T1000 (cell line): ENCODE measurements around the gene AUTS2.

Source experiments
- DNase-seq: peaks from one replicate; lab custom pipeline; 2025; ENCODE audit warnings: mixed read lengths; lab: John Stamatoyannopoulos, UW

Gene AUTS2

DNA sequence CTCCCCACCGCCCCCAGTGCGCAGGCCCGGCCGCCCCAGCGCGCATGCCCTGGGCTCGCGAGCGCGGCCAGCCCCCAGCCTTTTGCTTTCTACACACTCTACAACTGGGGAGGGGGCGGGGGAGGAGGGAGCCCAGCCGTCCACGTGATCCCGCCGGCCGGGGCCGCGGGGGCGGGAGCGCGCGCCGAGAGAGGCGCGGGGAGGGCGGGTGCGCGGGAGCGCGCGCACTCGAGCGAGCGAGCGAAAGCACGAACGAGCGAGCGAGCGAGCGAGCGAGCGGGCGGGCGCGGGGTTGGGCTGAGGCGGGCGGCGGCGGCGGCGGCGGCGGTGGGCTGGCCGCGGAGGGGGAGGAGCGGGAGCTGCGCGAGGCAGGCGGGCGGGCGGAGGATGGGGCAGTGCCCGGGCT, at the start of gene AUTS2:
TSS of gene AUTS2 (plus strand) at position 395 of the 406 bp plus-strand sequence. CDS start 1,179 bp downstream, outside the sequence.
- peak; percentile 61 for DNase-seq

DNA sequence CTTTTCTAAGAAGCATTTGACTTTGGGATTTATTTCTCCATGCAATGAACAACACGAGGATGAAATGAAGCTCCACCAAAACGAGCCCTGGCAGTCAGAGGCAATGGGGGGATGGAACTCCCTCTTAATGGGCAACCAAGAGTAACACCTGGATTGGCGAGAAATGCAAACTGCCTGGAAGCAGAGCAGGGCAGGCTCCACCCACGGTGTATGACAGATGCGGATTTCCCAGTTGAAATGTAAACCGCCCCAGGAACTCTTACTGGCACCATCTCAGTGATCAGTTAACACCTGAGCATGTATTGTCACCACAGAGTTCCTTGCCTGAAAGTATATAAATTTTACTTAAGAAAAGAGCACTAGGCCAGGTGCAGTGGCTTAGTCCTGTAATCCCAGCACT, 47.3 kb upstream of the AUTS2 start:
- DNase-seq, result no peak

DNA sequence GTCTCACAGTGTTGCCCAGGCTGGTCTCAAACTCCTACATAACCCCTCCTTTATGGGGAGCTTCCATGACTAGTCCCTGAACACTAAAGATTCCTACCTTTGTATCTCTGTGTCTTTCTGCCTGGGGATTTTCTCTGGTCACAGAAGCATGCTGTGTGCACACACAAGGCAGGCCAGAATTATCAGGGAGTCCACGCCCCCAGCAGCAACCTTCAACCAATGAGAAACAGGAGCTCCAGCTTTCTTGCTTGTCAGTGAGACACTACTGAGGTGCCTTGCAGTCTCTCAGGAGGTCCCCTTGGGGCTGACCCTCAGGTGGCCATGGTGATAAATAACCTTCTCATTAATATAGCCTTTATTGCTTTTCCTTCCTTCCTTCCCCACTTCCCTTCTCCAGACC, 45.1 kb upstream of the AUTS2 start:
- no peak for DNase-seq

GRCh38 chr7:69561266-69561960, 36.9 kb upstream of the AUTS2 start:
- DNase-seq, result no peak

DNA sequence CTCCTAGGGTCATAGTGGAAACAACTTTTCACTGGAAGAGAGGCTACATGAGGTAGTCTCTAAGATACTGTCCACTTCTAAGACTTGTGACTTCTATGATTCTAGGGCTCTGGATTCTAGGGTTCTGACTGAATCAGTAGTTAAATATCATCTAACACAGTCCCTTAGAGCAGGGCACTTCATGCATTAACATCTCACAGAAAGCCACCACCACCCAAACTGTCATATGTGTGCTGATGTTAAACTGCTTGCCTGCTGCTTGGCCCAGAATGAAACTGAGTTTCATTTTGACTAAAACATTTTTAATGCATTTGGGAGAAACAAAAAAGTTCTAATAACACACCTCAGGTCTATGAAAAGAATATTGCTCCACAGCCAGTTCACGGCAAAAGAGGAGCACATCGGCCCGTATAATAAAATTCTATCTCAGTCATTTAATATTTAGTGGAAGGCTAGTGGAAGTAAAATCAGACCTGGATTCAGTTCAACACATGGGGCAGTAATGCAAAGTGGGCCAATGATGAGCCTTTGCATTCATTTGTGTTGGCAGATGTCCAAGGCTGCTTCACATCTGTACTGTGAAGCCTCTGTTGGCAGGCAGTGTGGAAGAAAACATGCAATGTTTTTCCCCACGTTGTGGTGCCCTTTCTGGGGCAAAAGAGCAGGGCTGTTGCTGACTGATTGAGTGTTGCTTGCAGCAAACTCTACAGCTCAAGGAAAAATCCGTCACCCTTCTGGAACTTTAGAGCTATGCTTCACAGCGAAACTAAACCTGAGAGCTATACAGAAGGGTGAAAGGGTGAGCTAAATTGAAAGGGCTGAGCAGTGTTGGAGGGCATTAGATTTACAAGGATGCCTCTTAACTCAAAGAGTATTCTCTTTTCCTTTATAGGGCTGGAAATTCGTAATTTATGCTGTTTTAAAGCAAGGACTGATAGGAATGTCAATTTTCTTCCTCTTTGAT, 33.5 kb upstream of the AUTS2 start:
- DNase-seq, result no peak

DNA sequence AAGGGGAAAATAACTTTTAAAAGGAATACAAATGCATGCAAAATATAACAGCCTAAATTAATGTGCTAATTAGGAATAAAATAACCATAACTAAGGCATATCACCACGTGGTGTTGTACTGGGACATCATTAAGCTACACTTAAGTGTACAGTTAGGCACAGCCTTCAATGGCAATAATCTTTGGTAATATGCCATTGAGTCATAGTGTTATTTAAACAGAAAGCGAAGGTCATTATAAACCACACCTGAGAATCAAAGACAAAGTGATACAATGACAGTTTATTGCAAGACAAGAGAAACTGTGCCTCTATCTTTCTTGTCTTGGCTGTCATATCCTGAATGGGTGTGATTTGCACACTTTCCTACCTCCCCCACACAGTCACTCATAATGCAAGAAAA, 30.5 kb upstream of the AUTS2 start:
- DNase-seq, result no peak

- DNase-seq, result no peak
These were observed 30.0 kb upstream of the AUTS2 start for GRCh38 chr7:69568266-69568665.

DNA sequence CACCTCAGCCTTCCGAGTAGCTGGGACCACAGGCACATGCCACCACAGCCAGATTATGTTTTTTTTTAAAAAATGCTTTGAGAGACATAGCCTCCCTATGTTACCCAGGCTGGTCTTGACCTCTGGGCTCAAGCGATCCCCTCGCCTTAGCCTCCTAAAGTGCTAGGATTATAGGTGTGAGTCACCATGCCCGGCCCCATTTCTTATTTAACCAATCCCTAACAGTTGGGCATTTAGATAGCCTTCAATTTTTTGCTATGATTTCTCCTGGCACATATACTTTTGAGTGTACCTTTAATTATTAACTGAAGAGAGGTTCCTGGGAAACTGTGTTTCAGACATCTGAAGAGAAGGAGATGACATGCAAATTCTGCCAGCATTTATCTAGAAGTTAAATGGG, 22.6 kb upstream of the AUTS2 start:
- no peak for DNase-seq

GRCh38 chr7:69577221-69577620, 21.1 kb upstream of the AUTS2 start:
- DNase-seq, result no peak

DNA sequence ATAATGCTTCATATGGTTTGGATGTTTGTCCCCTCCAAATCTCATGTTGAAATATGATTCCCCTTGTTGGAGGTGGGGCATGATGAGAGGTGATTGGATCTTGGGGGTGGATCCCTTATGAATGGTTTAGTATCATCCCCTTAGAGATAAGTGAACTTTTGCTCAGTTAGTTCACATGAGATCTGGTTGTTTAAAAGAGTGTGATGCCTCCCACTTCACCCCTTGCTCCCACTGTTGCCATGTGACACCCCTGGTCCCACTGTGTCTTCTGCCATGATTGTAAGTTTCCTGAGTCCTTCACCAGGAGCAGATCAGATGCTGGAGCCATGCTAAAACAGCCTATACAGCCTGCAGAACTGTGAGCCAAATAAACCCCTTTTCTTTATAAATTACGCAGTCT, 13.1 kb upstream of the AUTS2 start:
- DNase-seq, result no peak

DNA sequence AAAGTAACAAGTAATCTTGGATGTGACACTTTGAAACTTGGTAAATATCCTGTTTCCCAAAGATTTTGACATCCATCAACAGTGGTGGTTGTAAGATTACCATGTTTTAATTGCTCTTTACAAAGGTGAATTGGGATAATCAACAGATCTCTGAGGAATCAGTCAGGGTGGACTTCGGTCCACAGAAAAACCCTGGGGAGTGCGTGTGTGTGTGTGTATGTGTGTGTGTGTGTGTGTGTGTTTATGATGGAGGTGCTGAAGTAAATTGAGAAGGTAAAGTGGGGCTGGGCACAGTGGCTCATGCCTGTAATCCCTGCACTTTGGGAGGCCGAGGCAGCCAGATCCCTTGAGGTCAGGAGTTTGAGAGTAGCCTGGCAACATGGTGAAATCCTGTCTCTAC, 12.0 kb upstream of the AUTS2 start:
- DNase-seq, result no peak

GRCh38 chr7:69588773-69589172, 9.5 kb upstream of the AUTS2 start:
- no peak for DNase-seq

DNA sequence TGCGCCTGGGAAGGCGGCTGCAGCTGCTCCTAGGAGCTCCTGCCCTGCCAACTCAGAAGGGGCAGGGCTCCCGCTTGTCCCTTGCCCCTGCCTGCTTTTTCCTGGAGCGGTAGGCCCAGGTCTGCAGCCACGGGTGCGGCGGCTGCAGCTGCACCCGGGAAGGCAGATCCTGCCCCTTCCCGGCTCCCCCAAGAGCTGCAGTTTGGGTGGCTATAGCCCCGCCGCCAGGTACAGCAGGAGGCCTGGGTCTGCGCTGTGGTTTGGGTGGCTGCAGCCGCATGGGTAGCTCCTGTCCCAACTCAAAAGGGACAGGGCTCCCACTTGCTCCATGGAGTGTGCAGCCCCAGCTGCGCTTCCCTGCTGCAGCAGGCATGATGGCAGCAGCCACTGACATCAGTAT, 6.5 kb upstream of the AUTS2 start:
- DNase-seq, result no peak

DNA sequence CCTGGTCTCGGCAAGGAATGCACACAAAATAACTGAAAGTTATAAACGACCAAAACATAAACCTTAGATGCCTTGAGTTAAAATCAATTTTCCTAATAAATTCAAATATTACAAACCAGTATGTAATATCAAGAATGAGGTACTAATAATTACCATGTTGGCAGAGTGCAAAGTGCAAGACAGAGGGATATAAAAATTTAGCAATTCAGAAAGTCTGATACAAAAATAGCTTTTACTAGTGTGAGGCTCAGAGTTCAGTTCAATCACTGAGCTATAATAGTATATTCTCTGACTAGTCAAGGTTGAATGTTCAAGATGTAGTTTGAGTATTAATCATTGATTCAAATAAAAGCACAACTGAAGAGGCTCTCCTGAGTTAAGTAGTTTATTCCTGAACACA, 4.8 kb upstream of the AUTS2 start:
- DNase-seq, result no peak

GRCh38 chr7:69595415-69595814, 2.9 kb upstream of the AUTS2 start:
- no peak for DNase-seq

- DNase-seq, result no peak
These were observed 2.2 kb upstream of the AUTS2 start for GRCh38 chr7:69596056-69596455.

- no peak for DNase-seq
These were observed 1.5 kb upstream of the AUTS2 start for GRCh38 chr7:69596723-69597277.

DNA sequence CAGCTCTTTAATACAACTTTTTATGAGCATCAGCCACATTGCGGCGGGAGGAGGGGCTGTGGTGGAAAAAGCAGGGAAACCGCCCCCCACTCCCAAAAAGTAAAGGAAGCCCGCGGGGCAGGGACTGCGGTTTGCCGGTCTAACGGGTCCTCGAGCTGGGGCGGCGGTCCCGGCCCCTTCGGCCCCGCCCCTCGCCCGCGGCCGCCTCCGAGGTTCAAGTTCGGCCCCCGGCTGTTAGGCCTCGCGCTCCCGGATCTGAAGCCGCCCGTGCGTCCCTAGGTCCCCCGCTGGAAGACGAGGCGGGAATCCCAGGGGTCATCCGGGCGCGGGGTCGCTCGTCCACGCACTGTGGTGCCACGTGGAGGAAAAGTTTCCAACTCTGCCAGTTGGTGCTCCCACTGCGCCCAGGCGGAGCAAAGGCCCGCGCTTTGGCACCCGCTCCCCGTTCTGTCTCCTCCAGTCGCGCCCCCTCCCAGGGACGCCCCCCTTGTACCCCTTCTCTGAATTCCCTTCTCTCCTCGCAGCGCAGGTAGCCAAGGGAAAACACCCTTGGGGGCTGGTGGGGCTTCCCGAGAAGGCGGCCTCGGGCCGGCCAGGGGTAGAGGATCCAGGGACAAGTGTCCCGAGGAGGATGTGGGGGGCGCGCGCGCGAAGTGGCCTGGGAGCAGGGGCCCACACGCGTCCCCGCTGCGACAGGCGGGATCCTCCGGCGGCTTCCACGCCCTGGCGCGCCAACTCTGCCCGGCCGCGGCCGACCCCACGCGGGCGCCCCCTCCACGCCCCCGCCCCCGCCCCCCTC, 798 bp upstream of the AUTS2 start:
- DNase-seq, result no peak

DNA sequence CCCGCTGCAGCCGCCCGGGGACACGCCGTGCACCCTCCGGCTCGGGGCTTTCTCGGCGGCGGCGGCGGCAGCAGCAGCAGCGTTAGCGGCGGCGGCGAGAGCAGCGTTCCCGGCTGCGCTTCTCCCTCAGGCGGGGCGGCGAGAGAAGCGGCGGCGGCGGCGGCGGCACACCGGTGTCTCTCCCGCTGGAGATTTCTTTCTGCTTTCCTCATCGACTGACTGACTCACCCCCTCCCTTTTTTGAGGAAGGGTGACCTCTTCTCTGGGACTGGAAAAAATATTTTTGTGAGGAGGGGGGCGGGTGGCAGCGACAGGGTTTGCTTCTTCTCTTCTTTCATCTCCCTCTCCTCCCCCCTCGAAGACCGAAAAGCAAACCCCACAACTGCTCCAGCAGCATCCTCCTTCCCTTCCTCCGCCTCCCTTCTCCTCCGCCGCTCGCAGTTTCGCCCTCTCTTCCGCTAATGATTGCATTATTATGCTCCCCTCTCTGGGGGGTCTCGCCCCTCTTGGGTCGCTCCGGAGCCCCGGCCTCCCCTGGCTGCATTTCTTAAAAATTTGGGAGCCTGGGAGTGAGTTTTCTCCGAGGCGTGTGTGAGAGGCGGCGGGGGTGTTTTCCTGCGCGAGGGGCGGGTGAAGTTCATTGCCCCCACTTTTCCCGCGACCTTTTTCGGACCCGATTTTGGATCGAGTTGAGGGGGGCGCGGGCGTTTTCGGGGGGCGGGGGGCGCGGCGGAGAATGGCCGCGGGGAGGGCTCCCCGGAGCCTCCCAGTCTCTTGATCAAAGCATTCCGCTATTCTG, 411 bp downstream of the AUTS2 start:
- no peak for DNase-seq

DNA sequence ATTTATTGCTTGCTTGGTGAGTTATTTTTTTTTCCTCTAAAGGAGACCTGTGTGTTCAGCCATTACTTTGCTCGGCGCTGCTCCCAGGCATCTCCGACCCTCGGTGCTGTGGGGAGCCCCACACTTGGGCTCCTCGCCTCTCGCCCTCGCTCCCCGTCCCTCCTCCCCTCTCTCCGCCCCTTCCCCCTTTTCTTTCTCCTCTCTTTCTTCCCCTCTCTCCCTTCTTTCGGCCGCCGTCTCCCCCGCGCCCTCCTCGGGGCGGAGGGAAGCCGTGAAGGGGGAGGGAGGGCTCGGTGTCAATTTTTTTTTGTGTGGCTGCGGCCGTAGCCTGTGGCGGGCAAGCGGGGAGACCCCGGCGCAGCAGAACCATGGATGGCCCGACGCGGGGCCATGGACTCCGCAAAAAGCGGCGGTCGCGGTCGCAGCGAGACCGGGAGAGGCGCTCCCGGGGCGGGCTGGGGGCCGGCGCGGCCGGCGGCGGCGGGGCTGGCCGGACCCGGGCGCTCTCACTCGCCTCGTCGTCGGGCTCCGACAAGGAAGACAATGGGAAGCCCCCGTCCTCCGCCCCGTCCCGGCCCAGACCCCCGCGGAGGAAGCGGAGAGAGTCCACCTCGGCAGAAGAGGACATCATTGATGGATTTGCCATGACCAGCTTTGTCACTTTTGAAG, 1.1 kb downstream of the AUTS2 start:
- no peak for DNase-seq
